Caco-2 (cell line): ENCODE measurements around the gene CCT5. TPM values are rescaled to one million over a fixed set of nuclear protein-coding genes. Genes with fewer than 3 reads are reported as not detected.

Experiments
- BruUV-seq: library from RNA; stranded (reverse); fragments of 400-500 nt; replicated peaks from 2 replicates; lab custom pipeline; 2021; lab: Mats Ljungman, UMichigan
- CTCF ChIA-PET: fragments of 300-600 bp; sonication (Branson Sonifier 250); formaldehyde crosslinking; loops from one replicate; lab custom pipeline; 2022; ENCODE audit warnings: antibody characterized with exemption; lab: Charles Lee
- POLR2A ChIA-PET: fragments of 300-600 bp; sonication (Branson Sonifier 250); formaldehyde crosslinking; loops from one replicate; lab custom pipeline; 2022; ENCODE audit warnings: antibody characterized with exemption; lab: Charles Lee
- DNase-seq, 2 experiments: peaks; one replicate each; pipeline versions ENCODE4 v3.0.0 to v3.0.0-alpha.2; 2020 to 2022
- H3K27me3 ChIP-seq: replicated peaks from 2 replicates; pipeline ENCODE4 v1.6.0; 2011; ENCODE audit warnings: low read length; ENCODE audit not compliant: control insufficient read depth, insufficient read depth
- H3K36me3 ChIP-seq: 2 replicates; pipeline ENCODE4 v1.5.1; 2011; ENCODE audit warnings: low read length; ENCODE audit not compliant: control insufficient read depth, insufficient read depth
- H3K4me1 ChIP-seq: fragments of 250-450 bp; sonication (Bioruptor Pico); 2 replicates; pipeline ENCODE4 v1.5.1; 2020; ENCODE audit warnings: mild to moderate bottlenecking
- H3K4me3 ChIP-seq: 2 replicates; pipeline ENCODE4 v1.5.1; 2011; ENCODE audit warnings: low read depth, mild to moderate bottlenecking, control low read depth, low read length
- H3K9me3 ChIP-seq: fragments of 250-450 bp; sonication (Bioruptor Pico); 2 replicates; pipeline ENCODE4 v1.5.1; 2020; ENCODE audit warnings: mild to moderate bottlenecking, moderate library complexity
- H3K27ac Mint-ChIP-seq: one replicate; pipeline ENCODE4 v1.8.0; 2022; ENCODE audit warnings: mixed read lengths; ENCODE audit not compliant: unreplicated experiment
- H3K27me3 Mint-ChIP-seq: one replicate; pipeline ENCODE4 v1.8.0; 2022; ENCODE audit warnings: mixed read lengths; ENCODE audit not compliant: insufficient read depth, unreplicated experiment
- H3K36me3 Mint-ChIP-seq: one replicate; pipeline ENCODE4 v1.8.0; 2022; ENCODE audit warnings: mild to moderate bottlenecking, mixed read lengths; ENCODE audit not compliant: insufficient read depth, unreplicated experiment
- H3K4me1 Mint-ChIP-seq: one replicate; pipeline ENCODE4 v1.8.0; 2022; ENCODE audit warnings: low read depth, mixed read lengths; ENCODE audit not compliant: unreplicated experiment
- H3K4me3 Mint-ChIP-seq: one replicate; pipeline ENCODE4 v1.8.0; 2022; ENCODE audit warnings: mild to moderate bottlenecking, moderate library complexity, mixed read lengths; ENCODE audit not compliant: unreplicated experiment
- H3K9me3 Mint-ChIP-seq: one replicate; pipeline ENCODE4 v1.8.0; 2022; ENCODE audit warnings: mixed read lengths; ENCODE audit not compliant: unreplicated experiment
- CTCF ChIP-seq, 2 experiments: fragments of 200-600 bp in 1 of 2; IDR thresholded peaks; 1 replicate in 1 of 2; 2 replicates in 1 of 2; pipeline versions ENCODE4 v1.5.1 to v1.8.0; 2011 to 2022; ENCODE audit warnings: antibody characterized with exemption in 1 of 2, control low read depth in 1 of 2, inconsistent platforms in 1 of 2, low read depth in 1 of 2, low read length in 1 of 2, mild to moderate bottlenecking in 1 of 2, moderate library complexity in 1 of 2; ENCODE audit not compliant: insufficient read depth in 1 of 2, severe bottlenecking in 1 of 2, unreplicated experiment in 1 of 2
- intact Hi-C: fragments of 100-400 bp; cut with micrococcal nuclease; formaldehyde crosslinking; loops from one replicate; pipeline ENCODE4 v1.10.0; 2022; ENCODE audit not compliant: unreplicated experiment
- total RNA-seq: library from RNA; stranded (reverse); gene quantifications from 2 replicates; pipeline ENCODE4 v1.2.3, GENCODE V29; 2022

CCT5 gene
- total RNA-seq, 1 experiment from 2014 or later: 462 TPM

GRCh38 chr5:10222326-10222725 is 27.8 kb upstream of the CCT5 start:
- peaks cover 15% of the 10 kb centered on the region for H3K4me1 Mint-ChIP-seq
- H3K9me3 Mint-ChIP-seq: peaks cover 25% of the 10 kb centered on the region
- Histone ChIP-seq H3K4me3 (no peak overlapping the region), H3K27me3 (no peaks in the 10 kb centered on the region), H3K9me3 (peaks cover 15% of the 10 kb centered on the region), H3K4me1 (peaks cover 15% of the 10 kb centered on the region), H3K36me3 (no peaks in the 10 kb centered on the region)
- intact Hi-C loops: no loop called here
- H3K4me3 Mint-ChIP-seq: no peak overlapping the region
- no peaks in the 10 kb centered on the region for H3K27me3 Mint-ChIP-seq
- no peak overlapping the region for H3K27ac Mint-ChIP-seq
- no peak for TF ChIP-seq CTCF (IDR thresholded peaks at IDR 0.05; ENCODE audit: insufficient read depth in 1 of 2, low read depth in 1 of 2, low read length in 1 of 2, severe bottlenecking in 1 of 2, unreplicated experiment in 1 of 2)
- no TSS peak for BruUV-seq
- peaks cover 12% of the 10 kb centered on the region for H3K36me3 Mint-ChIP-seq
- ChIA-PET POLR2A (no interaction called here), CTCF (interaction anchor here (1.4 kb wide), 1 partner anchor 11 kb away, joined by 4 read pairs; no protein-coding TSS in a partner anchor)
- DNase-seq: no peak

DNA sequence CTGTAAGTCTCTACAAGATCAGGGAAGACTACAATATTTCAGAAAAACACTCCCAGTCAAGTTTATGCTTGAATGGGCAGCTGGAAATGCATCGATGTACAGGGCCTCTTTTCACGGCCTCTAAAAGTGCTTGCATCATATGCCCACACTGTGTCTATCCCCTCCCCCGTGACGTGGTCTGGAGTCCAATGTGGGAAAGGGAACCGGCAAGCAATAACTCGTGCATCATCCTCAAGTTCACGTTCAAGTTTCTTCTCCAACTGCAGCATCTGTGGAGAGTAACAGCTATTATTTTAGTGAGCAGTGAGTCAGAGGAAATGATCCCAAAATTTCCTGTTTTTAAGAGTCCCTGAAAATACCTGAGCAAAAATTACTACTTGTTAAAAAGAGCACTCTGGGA is 22.7 kb upstream of the CCT5 start:
- Histone ChIP-seq H3K4me1 (peaks cover 12% of the 10 kb centered on the region), H3K4me3 (no peak overlapping the region), H3K9me3 (peaks cover 15% of the 10 kb centered on the region), H3K27me3 (no peaks in the 10 kb centered on the region), H3K36me3 (no peaks in the 10 kb centered on the region)
- Mint-ChIP-seq H3K36me3 (peaks cover 13% of the 10 kb centered on the region), H3K4me1 (peaks cover 15% of the 10 kb centered on the region), H3K27me3 (no peaks in the 10 kb centered on the region), H3K27ac (no peak overlapping the region), H3K4me3 (no peak overlapping the region), H3K9me3 (peaks cover 25% of the 10 kb centered on the region)
- BruUV-seq: no TSS peak
- intact Hi-C loops: no loop called here
- ChIA-PET CTCF (no interaction called here), POLR2A (no interaction called here)
- no peak for TF ChIP-seq CTCF (IDR thresholded peaks at IDR 0.05; ENCODE audit: insufficient read depth in 1 of 2, low read depth in 1 of 2, low read length in 1 of 2, severe bottlenecking in 1 of 2, unreplicated experiment in 1 of 2)
- no peak for DNase-seq

- no peak for DNase-seq
These were observed 21.8 kb upstream of the CCT5 start for GRCh38 chr5:10228288-10228687.

More at GRCh38 chr5:10228288-10228687, 21.8 kb upstream of the CCT5 start:
- Histone ChIP-seq H3K9me3 (peaks cover 15% of the 10 kb centered on the region), H3K27me3 (no peaks in the 10 kb centered on the region), H3K4me3 (no peak overlapping the region), H3K4me1 (peaks cover 10% of the 10 kb centered on the region), H3K36me3 (no peaks in the 10 kb centered on the region)
- peaks cover 8% of the 10 kb centered on the region for H3K4me1 Mint-ChIP-seq
- POLR2A ChIA-PET: no interaction called here
- no peak for TF ChIP-seq CTCF (IDR thresholded peaks at IDR 0.05; ENCODE audit: insufficient read depth in 1 of 2, low read depth in 1 of 2, low read length in 1 of 2, severe bottlenecking in 1 of 2, unreplicated experiment in 1 of 2)
- no peak overlapping the region for H3K4me3 Mint-ChIP-seq
- H3K36me3 Mint-ChIP-seq: peaks cover 6% of the 10 kb centered on the region
- no peaks in the 10 kb centered on the region for H3K27me3 Mint-ChIP-seq
- intact Hi-C loops: no loop called here
- no peak overlapping the region for H3K27ac Mint-ChIP-seq
- BruUV-seq: no TSS peak
- peaks cover 25% of the 10 kb centered on the region for H3K9me3 Mint-ChIP-seq
- CTCF ChIA-PET: no interaction called here
